PC-3 (cell line): ENCODE data around the gene TSPEAR. TPM values are rescaled to one million over a fixed set of nuclear protein-coding genes. Genes with fewer than 3 reads are reported as not detected.

Source experiments
- ATAC-seq: fragments of 200-7000 bp; cut with Tn5 transposase; 2 replicates; pipeline ENCODE4 v1.9.1; 2020; ENCODE audit warnings: mild to moderate bottlenecking, moderate library complexity
- BruUV-seq: library from RNA; stranded (reverse); fragments of 400-500 nt; replicated peaks from 2 replicates; lab custom pipeline; 2021; lab: Mats Ljungman, UMichigan
- CTCF ChIA-PET: fragments of 300-600 bp; sonication (Branson Sonifier 250); formaldehyde crosslinking; loops from one replicate; lab custom pipeline; 2022; ENCODE audit warnings: antibody characterized with exemption; lab: Charles Lee
- POLR2A ChIA-PET: fragments of 300-600 bp; sonication (Branson Sonifier 250); formaldehyde crosslinking; loops from one replicate; lab custom pipeline; 2022; ENCODE audit warnings: antibody characterized with exemption; ENCODE audit not compliant: unreplicated experiment; lab: Charles Lee
- DNase-seq: peaks from one replicate; pipeline ENCODE4 v3.0.0-alpha.2; 2015
- H2AFZ ChIP-seq: fragments of 300-600 bp; sonication (generic); 2 replicates; pipeline ENCODE4 v1.6.0; 2016; ENCODE audit warnings: antibody characterized with exemption, low read length
- H3F3A ChIP-seq: fragments of 300-600 bp; sonication (generic); one replicate; pipeline ENCODE4 v1.6.0; 2017; ENCODE audit warnings: antibody characterized with exemption, low read length, control low read depth, mild to moderate bottlenecking; ENCODE audit not compliant: unreplicated experiment
- H3K27ac ChIP-seq: fragments of 300-600 bp; sonication (generic); 2 replicates; pipeline ENCODE4 v1.5.1; 2016; ENCODE audit warnings: mild to moderate bottlenecking, low read length
- H3K27me3 ChIP-seq: fragments of 300-600 bp; sonication (generic); 2 replicates; pipeline ENCODE4 v1.6.1; 2016; ENCODE audit warnings: low read length, mixed read lengths
- H3K36me3 ChIP-seq: fragments of 300-600 bp; sonication (generic); 2 replicates; pipeline ENCODE4 v1.6.1; 2016; ENCODE audit warnings: low read depth, mixed run types, low read length, mixed read lengths
- H3K4me1 ChIP-seq: fragments of 300-600 bp; sonication (generic); 2 replicates; pipeline ENCODE4 v1.5.1; 2016; ENCODE audit warnings: low read length; ENCODE audit not compliant: insufficient read depth
- H3K4me2 ChIP-seq: fragments of 300-600 bp; sonication (generic); 2 replicates; pipeline ENCODE4 v1.6.0; 2016; ENCODE audit warnings: low read length
- H3K4me3 ChIP-seq: fragments of 300-600 bp; sonication (generic); 2 replicates; pipeline ENCODE4 v1.5.1; 2016; ENCODE audit warnings: mild to moderate bottlenecking, low read length, mixed read lengths
- H3K79me2 ChIP-seq: fragments of 300-600 bp; sonication (generic); 2 replicates; pipeline ENCODE4 v1.6.1; 2017; ENCODE audit warnings: low read length, mixed read lengths
- H3K9ac ChIP-seq: fragments of 300-600 bp; sonication (generic); 2 replicates; pipeline ENCODE4 v1.6.0; 2016; ENCODE audit warnings: mild to moderate bottlenecking, low read length
- H3K9me2 ChIP-seq: fragments of 300-600 bp; sonication (generic); replicated peaks from 2 replicates; pipeline ENCODE4 v1.6.1; 2016; ENCODE audit warnings: mixed run types, low read length, mixed read lengths
- H3K9me3 ChIP-seq: fragments of 300-600 bp; sonication (generic); 2 replicates; pipeline ENCODE4 v1.6.1; 2016; ENCODE audit warnings: low read length, mixed read lengths
- H4K20me1 ChIP-seq: fragments of 300-600 bp; sonication (generic); 2 replicates; pipeline ENCODE4 v1.6.1; 2016; ENCODE audit warnings: low read length, mixed read lengths
- CTCF ChIP-seq: fragments of 300-600 bp; sonication (generic); conservative IDR thresholded peaks from 2 replicates; pipeline ENCODE4 v1.5.1; 2017; ENCODE audit warnings: antibody characterized with exemption, low read depth, mild to moderate bottlenecking, low read length
- EZH2 ChIP-seq: fragments of 300-600 bp; sonication (generic); IDR thresholded peaks from one replicate; pipeline ENCODE4 v1.6.1; 2017; ENCODE audit warnings: antibody characterized with exemption, mild to moderate bottlenecking, low read length; ENCODE audit not compliant: unreplicated experiment
- EZH2phosphoT487 ChIP-seq: fragments of 300-600 bp; sonication (generic); IDR thresholded peaks from 2 replicates; pipeline ENCODE4 v1.6.1; 2018; ENCODE audit warnings: mild to moderate bottlenecking, antibody characterized with exemption, low read length, borderline replicate concordance
- intact Hi-C: fragments of 100-400 bp; cut with micrococcal nuclease; formaldehyde crosslinking; loops from 2 replicates; pipeline ENCODE4 v1.9.0; 2023
- total RNA-seq: library from RNA; depleted of rRNA; stranded (reverse); fragments of >200 nt; gene quantifications from 2 replicates; pipeline ENCODE4 v1.2.3, GENCODE V29; 2014

TSPEAR gene
- total RNA-seq, 1 experiment from 2014 or later, result 2.1 TPM

DNA sequence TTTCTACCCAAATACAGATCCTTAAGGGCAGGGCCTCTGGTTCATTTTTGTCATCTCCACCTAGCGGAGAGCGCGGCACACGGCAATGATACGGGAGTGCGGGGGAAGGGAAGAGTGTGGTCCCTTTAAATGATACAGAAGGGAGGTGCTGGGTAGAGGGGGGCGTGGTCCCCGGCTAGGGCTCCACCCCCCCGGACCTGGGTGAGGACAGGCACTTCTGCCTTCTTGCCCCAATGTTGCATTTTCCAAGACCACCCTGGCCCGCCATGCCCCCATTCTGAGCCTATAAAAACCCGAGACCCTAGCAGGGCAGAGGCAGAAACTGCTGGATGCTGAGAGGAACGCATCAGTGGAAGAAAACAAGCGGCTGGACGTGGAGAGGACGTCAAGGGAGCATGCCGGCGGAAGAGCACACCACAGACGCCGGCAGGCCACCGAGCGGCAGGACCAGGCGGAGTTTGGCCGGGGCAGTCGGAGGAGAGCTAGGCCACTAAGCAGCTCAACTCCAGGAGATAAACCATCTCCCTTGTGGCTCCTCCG is 226.0 kb downstream of the TSPEAR start:
- Histone ChIP-seq H3F3A (no peaks in the 10 kb centered on the region), H3K9ac (no peak overlapping the region), H3K9me2 (no peaks in the 10 kb centered on the region), H3K4me1 (no peaks in the 10 kb centered on the region; the same call in 1 of the 2 replicates), H4K20me1 (no peaks in the 10 kb centered on the region), H3K27me3 (no peaks in the 10 kb centered on the region), H3K9me3 (no peaks in the 10 kb centered on the region), H3K4me3 (no peak overlapping the region), H3K4me2 (no peak overlapping the region), H3K36me3 (no peaks in the 10 kb centered on the region), H3K27ac (no peak overlapping the region), H3K79me2 (no peaks in the 10 kb centered on the region), H2AFZ (no peak overlapping the region)
- no peak for DNase-seq
- ATAC-seq, result no peak
- intact Hi-C loops, result no loop called here
- no peak for TF ChIP-seq CTCF
- no peak for TF ChIP-seq EZH2phosphoT487
- no peak for TF ChIP-seq EZH2
- POLR2A ChIA-PET, result no interaction called here
- CTCF ChIA-PET, result no interaction called here
- BruUV-seq, result no TSS peak

- Histone ChIP-seq H3K36me3 (no peaks in the 10 kb centered on the region), H3K4me2 (no peak overlapping the region), H3K9ac (no peak overlapping the region), H3F3A (no peaks in the 10 kb centered on the region), H3K27ac (no peak overlapping the region), H3K4me3 (no peak overlapping the region), H3K27me3 (no peaks in the 10 kb centered on the region), H3K79me2 (no peaks in the 10 kb centered on the region), H2AFZ (no peak overlapping the region), H3K4me1 (no peaks in the 10 kb centered on the region; the same call in 1 of the 2 replicates), H3K9me2 (no peaks in the 10 kb centered on the region), H4K20me1 (no peaks in the 10 kb centered on the region), H3K9me3 (no peaks in the 10 kb centered on the region)
- DNase-seq, result no peak
- BruUV-seq, result no TSS peak
- intact Hi-C loops, result no loop called here
- CTCF ChIA-PET, result no interaction called here
- POLR2A ChIA-PET, result no interaction called here
- no peak for TF ChIP-seq CTCF
- no peak for TF ChIP-seq EZH2
- no peak for TF ChIP-seq EZH2phosphoT487
- ATAC-seq, result no peak
These were observed 226.7 kb downstream of the TSPEAR start for GRCh38 chr21:44484498-44485253.
